Measurements from ENCODE around the gene KLC4.
"Not testable (repeated sequence)": the region's sequence is repeated elsewhere in the genome, so short reads cannot be mapped to it uniquely, and the experiment has no call there.

Gene KLC4

DNA sequence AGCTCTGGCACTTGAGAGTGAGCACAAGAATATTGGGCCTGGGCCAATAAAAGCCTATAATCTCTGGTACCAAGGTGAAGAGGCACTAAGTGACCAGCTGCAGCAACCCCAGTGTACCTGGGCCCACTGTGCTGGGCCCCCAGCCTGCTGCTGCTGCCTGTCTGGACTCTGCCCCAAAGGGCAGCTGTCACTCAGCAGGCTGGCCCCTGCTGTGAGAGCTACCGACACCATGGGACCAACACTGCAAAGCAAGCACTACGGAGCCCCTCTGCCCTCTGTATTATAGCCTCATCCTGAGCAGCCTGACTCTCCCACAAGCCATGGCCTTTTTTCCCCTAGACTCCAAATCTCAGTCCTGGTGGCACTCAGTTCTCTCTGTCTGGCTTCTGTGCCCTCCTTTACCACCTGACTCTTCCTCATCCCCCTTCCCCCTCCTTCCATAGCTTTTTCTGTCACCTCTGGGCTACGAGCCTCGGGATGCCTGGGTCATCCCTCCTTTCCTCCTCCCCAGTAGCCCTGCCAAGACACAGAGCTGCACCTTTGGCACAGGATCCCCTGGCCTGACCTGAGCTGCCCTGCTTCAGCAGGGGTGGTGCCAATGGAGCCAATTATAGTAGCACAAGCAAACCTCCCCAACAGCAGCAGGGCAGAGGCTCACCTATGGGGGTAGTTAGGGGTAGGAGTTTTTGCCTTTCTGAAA lies 23.8 kb upstream of the KLC4 start:
- TF ChIP-seq, protein P1, sequence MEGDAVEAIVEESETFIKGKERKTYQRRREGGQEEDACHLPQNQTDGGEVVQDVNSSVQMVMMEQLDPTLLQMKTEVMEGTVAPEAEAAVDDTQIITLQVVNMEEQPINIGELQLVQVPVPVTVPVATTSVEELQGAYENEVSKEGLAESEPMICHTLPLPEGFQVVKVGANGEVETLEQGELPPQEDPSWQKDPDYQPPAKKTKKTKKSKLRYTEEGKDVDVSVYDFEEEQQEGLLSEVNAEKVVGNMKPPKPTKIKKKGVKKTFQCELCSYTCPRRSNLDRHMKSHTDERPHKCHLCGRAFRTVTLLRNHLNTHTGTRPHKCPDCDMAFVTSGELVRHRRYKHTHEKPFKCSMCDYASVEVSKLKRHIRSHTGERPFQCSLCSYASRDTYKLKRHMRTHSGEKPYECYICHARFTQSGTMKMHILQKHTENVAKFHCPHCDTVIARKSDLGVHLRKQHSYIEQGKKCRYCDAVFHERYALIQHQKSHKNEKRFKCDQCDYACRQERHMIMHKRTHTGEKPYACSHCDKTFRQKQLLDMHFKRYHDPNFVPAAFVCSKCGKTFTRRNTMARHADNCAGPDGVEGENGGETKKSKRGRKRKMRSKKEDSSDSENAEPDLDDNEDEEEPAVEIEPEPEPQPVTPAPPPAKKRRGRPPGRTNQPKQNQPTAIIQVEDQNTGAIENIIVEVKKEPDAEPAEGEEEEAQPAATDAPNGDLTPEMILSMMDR (conservative IDR thresholded peaks at IDR 0.05; ENCODE audit: control insufficient read depth, insufficient read depth, low read depth, low read length), result no peak
- DNase-seq (ENCODE audit: low read depth), result no peak
- H3K4me3 ChIP-seq (ENCODE audit: control insufficient read depth, low read depth, low read length), result no peak overlapping the region

GRCh38 chr6:43036712-43037111 lies 22.7 kb upstream of the KLC4 start:
- H3K4me3 ChIP-seq (ENCODE audit: control insufficient read depth, low read depth, low read length), result no peak overlapping the region
- DNase-seq (ENCODE audit: low read depth), result no peak
- TF ChIP-seq, protein P1 (conservative IDR thresholded peaks at IDR 0.05; ENCODE audit: control insufficient read depth, insufficient read depth, low read depth, low read length), result no peak

- DNase-seq (ENCODE audit: low read depth), result no peak
- TF ChIP-seq, protein P1 (conservative IDR thresholded peaks at IDR 0.05; ENCODE audit: control insufficient read depth, insufficient read depth, low read depth, low read length), result no peak
- H3K4me3 ChIP-seq (ENCODE audit: control insufficient read depth, low read depth, low read length), result no peak overlapping the region
These were observed 22.2 kb upstream of the KLC4 start for GRCh38 chr6:43037197-43037596.

- TF ChIP-seq, protein P1 (conservative IDR thresholded peaks at IDR 0.05; ENCODE audit: control insufficient read depth, insufficient read depth, low read depth, low read length), result no peak
- DNase-seq (ENCODE audit: low read depth), result no peak
- no peak overlapping the region for H3K4me3 ChIP-seq (ENCODE audit: control insufficient read depth, low read depth, low read length)
These were observed 21.7 kb upstream of the KLC4 start for GRCh38 chr6:43037706-43038105.

DNA sequence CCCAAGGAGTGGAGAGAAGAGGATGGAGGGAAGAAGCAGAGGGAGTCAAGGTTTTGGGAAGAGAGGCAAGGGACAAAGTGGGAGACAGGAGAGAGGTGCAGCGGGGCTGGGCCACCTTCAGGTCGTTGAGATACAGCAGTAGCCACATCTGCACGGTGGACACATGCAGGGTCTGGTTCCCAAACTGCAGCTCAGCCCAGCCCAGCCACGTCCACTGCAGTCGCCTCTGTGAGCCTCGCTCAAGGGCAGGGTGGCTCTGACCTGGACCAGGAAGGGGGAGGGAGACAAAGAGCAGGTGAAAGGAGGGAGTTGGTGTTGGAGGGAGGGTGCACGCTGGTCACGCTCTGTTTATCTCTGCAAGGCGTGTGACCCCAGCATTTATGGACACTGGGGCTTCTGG lies 20.7 kb upstream of the KLC4 start:
- H3K4me3 ChIP-seq (ENCODE audit: control insufficient read depth, low read depth, low read length), result no peak overlapping the region
- TF ChIP-seq, protein P1 (conservative IDR thresholded peaks at IDR 0.05; ENCODE audit: control insufficient read depth, insufficient read depth, low read depth, low read length), result no peak
- DNase-seq (ENCODE audit: low read depth), result no peak

GRCh38 chr6:43040542-43041257 lies 18.7 kb upstream of the KLC4 start:
- no peak for DNase-seq (ENCODE audit: low read depth)
- TF ChIP-seq, protein P1 (conservative IDR thresholded peaks at IDR 0.05; ENCODE audit: control insufficient read depth, insufficient read depth, low read depth, low read length), result no peak

GRCh38 chr6:43041475-43041874 lies 18.0 kb upstream of the KLC4 start:
- H3K4me3 ChIP-seq (ENCODE audit: control insufficient read depth, low read depth, low read length); DNase-seq (ENCODE audit: low read depth): not testable (repeated sequence)

More at GRCh38 chr6:43040542-43041257, 18.7 kb upstream of the KLC4 start:
- no peak overlapping the region for H3K4me3 ChIP-seq (ENCODE audit: control insufficient read depth, low read depth, low read length)

Measured in fibroblast of mammary gland (primary cell).